Activated CD4-positive, alpha-beta memory T cell treated with anti-CD3 and anti-CD28 coated beads, Interleukin-2, amount 10 ng/mL, durations not matched to agents 7 days and 5 days (primary cell): Measurements from ENCODE around the gene PDILT. TPM values are rescaled to one million over a fixed set of nuclear protein-coding genes. Genes with fewer than 3 reads are reported as not detected.

Source experiments
- CTCF ChIA-PET: fragments of 350-600 bp; sonication (Branson Sonifier 250); formaldehyde crosslinking; loops from one replicate; lab custom pipeline; 2021; ENCODE audit warnings: antibody characterized with exemption, inconsistent platforms; lab: Charles Lee
- POLR2A ChIA-PET: fragments of 350-600 bp; sonication (Branson Sonifier 250); formaldehyde crosslinking; loops from one replicate; lab custom pipeline; 2021; ENCODE audit warnings: antibody characterized with exemption; lab: Charles Lee
- DNase-seq: peaks from one replicate; pipeline ENCODE4 v3.0.0-alpha.2; 2020
- H3K27ac Mint-ChIP-seq: one replicate; pipeline ENCODE4 v1.8.0; 2021; ENCODE audit warnings: mild to moderate bottlenecking, mixed read lengths
- H3K27me3 Mint-ChIP-seq: one replicate; pipeline ENCODE4 v1.8.0; 2021; ENCODE audit warnings: mixed read lengths
- H3K36me3 Mint-ChIP-seq: one replicate; pipeline ENCODE4 v1.8.0; 2021; ENCODE audit warnings: low read depth, mixed read lengths
- H3K4me1 Mint-ChIP-seq: one replicate; pipeline ENCODE4 v1.8.0; 2021; ENCODE audit warnings: mixed read lengths
- H3K4me3 Mint-ChIP-seq: one replicate; pipeline ENCODE4 v1.8.0; 2021; ENCODE audit warnings: mild to moderate bottlenecking, mixed read lengths
- H3K9me3 Mint-ChIP-seq: one replicate; pipeline ENCODE4 v1.8.0; 2021; ENCODE audit warnings: mixed read lengths
- total RNA-seq, 2 experiments: library from RNA; stranded (reverse); gene quantifications; one replicate each; pipeline ENCODE4 v1.2.3, GENCODE V29; 2021

PDILT gene
- total RNA-seq, 2 experiments from 2014 or later, result not detected

DNA sequence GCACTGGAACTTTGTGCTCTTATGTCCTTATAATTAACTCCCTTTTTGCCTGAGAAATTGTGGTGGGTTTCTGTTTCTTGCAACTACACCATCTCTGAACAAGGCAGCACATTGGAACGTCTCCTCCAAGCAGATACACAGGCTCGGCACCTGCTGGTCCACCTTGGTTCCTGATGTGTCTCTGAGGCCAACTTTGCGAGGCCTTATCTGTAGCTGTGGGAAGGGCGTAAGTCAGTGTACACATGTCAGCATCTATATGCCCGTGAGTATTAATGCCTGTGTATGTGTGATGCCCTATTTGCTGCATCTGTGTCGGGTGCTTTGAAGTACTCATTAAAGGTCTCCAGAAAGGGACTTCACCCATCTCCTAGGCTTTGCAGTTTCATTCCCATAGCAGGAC lies 94.8 kb downstream of the PDILT start:
- ChIA-PET POLR2A (no interaction called here), CTCF (no interaction called here)
- Mint-ChIP-seq H3K4me3 (no peak overlapping the region), H3K27ac (no peak overlapping the region), H3K36me3 (no peaks in the 10 kb centered on the region), H3K4me1 (no peaks in the 10 kb centered on the region), H3K27me3 (no peaks in the 10 kb centered on the region), H3K9me3 (no peaks in the 10 kb centered on the region)
- DNase-seq, result no peak

Other genes with a start within 250 kb of the PDILT start
- not detected for gene GP2, start 77.2 kb downstream of the PDILT start, total RNA-seq
- not detected for gene UMOD, start 52.0 kb downstream of the PDILT start, total RNA-seq
- not detected for gene ACSM5, start 4.8 kb upstream of the PDILT start, total RNA-seq
- gene ACSM2A, start 46.8 kb upstream of the PDILT start, total RNA-seq, result not detected
- gene ACSM2B, start 171.6 kb upstream of the PDILT start, total RNA-seq, result not detected